ENCODE measurements around the gene R3HDM2.
A peak's percentile ranks its signal among the peaks of the same experiment; 100 is the strongest.

Gene R3HDM2

GRCh38 chr12:57430931-57431566 lies at the start of gene R3HDM2:
Gene R3HDM2 (minus strand): TSS chr12:57431043. CDS start chr12:57310428, 120,615 bp downstream.
- FAIRE-seq (peak; percentile 54), DNase-seq (ENCODE audit: insufficient read length, low spot score) (peak; percentile 95)

DNA sequence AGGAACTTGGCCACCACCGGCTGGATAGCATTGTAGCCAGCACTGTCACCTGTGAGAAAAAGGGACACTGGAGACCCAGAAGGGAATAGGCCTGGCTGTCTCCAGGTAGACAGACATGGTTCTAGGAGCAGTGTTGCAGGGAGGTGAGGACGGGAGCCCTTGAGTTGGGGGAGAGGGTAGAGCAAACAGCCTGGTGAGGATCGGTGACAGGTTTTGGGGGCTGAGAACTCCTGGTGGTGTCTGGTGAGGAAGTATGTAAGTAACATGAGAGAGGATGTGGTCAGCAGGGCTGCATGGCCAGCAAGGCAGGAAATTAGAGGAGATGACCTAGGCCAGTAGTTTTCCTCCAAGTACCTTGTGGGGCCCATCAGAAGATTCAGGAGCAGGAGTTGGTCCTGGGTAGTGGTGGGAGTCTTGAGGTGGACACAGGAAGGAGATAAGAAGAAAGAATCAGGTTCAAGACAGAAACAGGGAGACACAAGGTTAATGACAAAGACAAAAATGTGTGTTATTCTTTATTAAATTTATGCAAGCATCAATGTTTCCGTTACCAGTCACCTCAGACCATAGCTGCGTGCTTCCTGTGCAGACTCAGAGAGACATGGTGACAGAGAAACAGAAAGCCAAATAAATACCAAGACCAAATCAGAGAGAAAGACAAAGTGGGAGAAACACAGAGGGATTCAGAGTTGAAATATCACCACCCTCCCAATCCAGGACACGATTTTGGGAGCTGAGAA lies 48.7 kb upstream of the R3HDM2 start, which contains the start of gene ARHGAP9:
ARHGAP9 (minus strand) TSS at position 491 of the 740 bp plus-strand sequence; CDS start at position 31, 460 bp downstream.
- DNase-seq (ENCODE audit: insufficient read length, low spot score) (no peak), FAIRE-seq (no peak)

- DNase-seq (ENCODE audit: insufficient read length, low spot score) (no peak), FAIRE-seq (no peak)
Observed at GRCh38 chr12:57479043-57479375, 48.2 kb upstream of the R3HDM2 start.

DNA sequence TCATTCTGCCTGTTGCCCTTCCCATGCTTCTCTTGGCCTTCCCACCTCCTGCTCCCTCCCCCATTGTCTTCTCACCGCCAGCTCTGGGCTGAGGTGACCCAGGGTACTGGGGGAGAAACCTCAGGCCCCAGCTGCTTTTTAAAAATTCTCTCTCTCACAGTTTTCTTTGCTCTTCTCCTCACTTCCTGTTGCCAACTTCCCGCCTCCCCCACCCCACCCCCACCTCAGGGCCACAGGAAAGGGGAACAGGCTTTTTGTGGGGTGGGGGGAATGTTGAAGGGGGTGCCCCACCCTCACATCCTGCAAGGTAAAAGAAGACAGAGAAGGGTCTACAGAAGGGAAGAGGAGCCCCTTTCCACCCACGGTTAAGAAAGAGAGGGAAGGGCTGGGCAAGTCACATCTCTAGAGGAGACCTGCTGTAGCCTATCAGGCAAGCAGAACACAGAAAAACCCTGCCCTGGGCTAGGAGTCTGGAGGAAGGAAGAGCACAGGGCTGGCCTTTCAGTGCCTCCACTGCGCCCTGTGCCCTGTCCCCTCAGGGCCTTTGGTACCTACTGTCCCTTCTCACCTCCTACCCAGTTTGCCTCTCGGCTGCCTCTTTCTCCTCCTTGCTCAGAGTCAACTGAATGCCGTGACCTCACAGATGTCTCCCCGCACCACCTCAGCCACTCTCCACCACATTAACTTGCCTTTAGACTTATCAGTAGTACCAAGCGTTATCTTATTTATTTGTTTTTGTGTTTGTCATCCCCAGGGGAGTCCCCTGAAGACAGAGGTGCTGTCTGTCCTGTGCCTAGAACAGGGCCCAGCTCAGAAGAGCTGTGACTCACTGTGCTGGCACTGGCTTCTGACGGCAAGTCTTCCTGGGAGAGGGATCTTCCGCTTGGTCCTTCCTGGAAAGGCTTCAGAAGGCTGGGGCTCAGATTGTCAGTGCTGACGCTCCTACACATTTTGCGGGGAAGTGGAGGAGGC lies 47.2 kb upstream of the R3HDM2 start:
- no peak for DNase-seq (ENCODE audit: insufficient read length, low spot score)
- no peak for FAIRE-seq

GRCh38 chr12:57476993-57477709 lies 46.3 kb upstream of the R3HDM2 start:
- no peak for DNase-seq (ENCODE audit: insufficient read length, low spot score)
- FAIRE-seq, result no peak

GRCh38 chr12:57476162-57476992 lies 45.5 kb upstream of the R3HDM2 start:
- DNase-seq (ENCODE audit: insufficient read length, low spot score) (no peak), FAIRE-seq (no peak)

GRCh38 chr12:57475271-57476161 lies 44.7 kb upstream of the R3HDM2 start:
- DNase-seq (ENCODE audit: insufficient read length, low spot score) (no peak), FAIRE-seq (no peak)

- DNase-seq (ENCODE audit: insufficient read length, low spot score) (no peak), FAIRE-seq (no peak)
Observed at GRCh38 chr12:57474862-57475261, 44.0 kb upstream of the R3HDM2 start.

- FAIRE-seq (no peak), DNase-seq (ENCODE audit: insufficient read length, low spot score) (no peak)
Observed at GRCh38 chr12:57474430-57474829, 43.6 kb upstream of the R3HDM2 start.

DNA sequence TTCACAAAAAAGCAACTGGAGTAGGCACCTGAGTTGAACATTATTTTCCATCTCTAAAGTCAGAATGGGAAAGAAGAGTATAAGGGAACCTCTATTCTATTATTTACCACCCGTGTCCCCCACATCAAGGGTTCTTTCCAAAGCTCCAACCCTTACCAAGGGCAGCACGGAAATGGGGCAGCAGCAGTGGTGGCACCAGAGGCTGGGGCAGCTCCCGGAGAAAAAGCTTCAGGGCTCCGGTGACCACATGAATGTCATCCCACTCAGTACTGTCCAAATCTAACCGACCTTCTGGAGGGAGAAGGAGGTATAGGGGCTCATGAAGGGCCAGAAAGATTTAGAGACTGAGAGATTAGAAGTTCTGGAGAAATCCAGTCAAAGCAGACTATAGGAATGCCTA lies 43.0 kb upstream of the R3HDM2 start:
- no peak for DNase-seq (ENCODE audit: insufficient read length, low spot score)
- FAIRE-seq, result no peak

- no peak for FAIRE-seq
- DNase-seq (ENCODE audit: insufficient read length, low spot score), result no peak
Observed at GRCh38 chr12:57473392-57473791, 42.5 kb upstream of the R3HDM2 start.

DNA sequence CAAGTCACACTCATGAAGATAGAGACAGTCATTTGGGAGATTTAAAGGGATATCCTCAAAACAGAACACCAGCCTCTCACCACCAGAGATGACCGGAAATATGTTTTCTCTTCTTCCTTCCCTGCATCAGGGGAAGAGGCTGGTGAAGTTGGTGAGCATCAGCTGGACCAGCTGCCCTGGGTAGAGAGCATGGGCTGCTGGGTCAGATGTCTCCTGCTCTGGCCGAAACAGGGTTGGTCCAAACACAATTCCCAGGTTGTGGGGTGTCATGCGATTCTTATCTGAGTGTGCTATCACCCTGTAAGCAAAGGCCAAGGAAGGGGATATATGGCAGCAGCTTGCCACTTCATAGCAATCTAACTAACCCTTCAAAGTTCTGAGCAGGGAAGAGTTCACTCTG lies 41.5 kb upstream of the R3HDM2 start:
- DNase-seq (ENCODE audit: insufficient read length, low spot score) (no peak), FAIRE-seq (no peak)

- DNase-seq (ENCODE audit: insufficient read length, low spot score) (no peak), FAIRE-seq (no peak)
Observed at GRCh38 chr12:57471661-57472060, 40.8 kb upstream of the R3HDM2 start.

- no peak for FAIRE-seq
- DNase-seq (ENCODE audit: insufficient read length, low spot score), result no peak
Observed at GRCh38 chr12:57470970-57471656, 40.3 kb upstream of the R3HDM2 start.

DNA sequence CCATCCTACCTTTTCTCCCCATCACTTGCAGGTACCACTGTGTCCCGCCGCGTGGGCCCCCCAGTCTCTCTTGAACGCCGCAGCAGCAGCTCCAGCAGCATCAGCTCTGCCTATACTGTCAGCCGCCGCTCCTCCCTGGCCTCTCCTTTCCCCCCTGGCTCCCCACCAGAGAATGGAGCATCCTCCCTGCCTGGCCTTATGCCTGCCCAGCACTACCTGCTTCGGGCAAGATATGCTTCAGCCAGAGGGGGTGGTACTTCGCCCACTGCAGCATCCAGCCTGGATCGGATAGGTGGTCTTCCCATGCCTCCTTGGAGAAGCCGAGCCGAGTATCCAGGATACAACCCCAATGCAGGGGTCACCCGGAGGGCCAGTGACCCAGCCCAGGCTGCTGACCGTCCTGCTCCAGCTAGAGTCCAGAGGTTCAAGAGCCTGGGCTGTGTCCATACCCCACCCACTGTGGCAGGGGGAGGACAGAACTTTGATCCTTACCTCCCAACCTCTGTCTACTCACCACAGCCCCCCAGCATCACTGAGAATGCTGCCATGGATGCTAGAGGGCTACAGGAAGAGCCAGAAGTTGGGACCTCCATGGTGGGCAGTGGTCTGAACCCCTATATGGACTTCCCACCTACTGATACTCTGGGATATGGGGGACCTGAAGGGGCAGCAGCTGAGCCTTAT lies 39.6 kb upstream of the R3HDM2 start:
- peak; percentile 20 for FAIRE-seq
- DNase-seq (ENCODE audit: insufficient read length, low spot score), result no peak

DNA sequence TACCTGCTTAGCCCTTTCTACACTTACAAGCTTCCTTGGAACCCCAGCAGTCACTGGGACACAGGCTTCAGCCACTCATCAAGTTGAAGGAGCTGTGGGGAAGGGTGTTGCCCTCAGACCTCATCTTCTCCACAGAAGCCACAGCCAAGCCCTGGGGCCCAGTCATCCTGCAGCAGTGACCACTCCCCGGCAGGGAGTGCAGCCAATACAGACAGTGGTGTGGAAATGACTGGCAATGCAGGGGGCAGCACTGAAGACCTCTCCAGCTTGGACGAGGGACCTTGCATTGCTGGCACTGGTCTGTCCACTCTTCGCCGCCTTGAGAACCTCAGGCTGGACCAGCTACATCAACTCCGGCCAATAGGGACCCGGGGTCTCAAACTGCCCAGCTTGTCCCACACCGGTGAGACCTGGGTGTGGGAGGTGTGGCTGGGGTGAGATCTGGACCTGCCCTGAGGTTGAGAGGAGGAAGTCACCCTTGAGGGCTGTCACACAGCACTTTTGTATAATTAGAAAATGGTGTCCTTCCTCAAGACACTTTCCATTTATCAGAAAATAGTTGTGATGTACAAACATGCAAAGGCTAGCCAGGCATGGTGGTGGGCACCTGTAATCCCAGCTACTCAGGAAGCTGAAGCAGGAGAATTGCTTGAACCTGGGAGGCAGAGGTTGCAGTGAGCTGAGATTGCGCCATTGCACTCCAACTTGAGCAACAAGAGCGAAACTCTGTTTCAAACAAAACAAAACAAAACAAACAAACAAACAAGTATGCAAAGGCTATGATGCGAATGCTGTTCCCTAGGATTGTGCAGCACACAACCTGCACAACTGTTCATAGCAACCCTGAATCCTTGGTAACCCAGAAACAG lies 38.7 kb upstream of the R3HDM2 start:
- FAIRE-seq, result no peak
- DNase-seq (ENCODE audit: insufficient read length, low spot score), result no peak

- DNase-seq (ENCODE audit: insufficient read length, low spot score) (no peak), FAIRE-seq (no peak)
Observed at GRCh38 chr12:57467915-57468314, 37.1 kb upstream of the R3HDM2 start.

Measured in HTR-8/SVneo (cell line).